NCI-H2081 treated with DMSO at 0.1 percent for 48 hours (cell line): Measurements from ENCODE around the gene SLC22A14.

Experiments
- DNase-seq: peaks from one replicate; lab custom pipeline; 2025; lab: John Stamatoyannopoulos, UW

SLC22A14 gene

GRCh38 chr3:38346587-38347410 lies 64.7 kb downstream of the SLC22A14 start, which contains the start of gene XYLB:
TSS of gene XYLB (plus strand) at chr3:38346785. CDS start at chr3:38346869, 84 bp downstream.
- no peak for DNase-seq

GRCh38 chr3:38347421-38348200 lies 65.5 kb downstream of the SLC22A14 start:
- DNase-seq = no peak

GRCh38 chr3:38348903-38349302 lies 66.8 kb downstream of the SLC22A14 start:
- DNase-seq = no peak

GRCh38 chr3:38349684-38350359 lies 67.7 kb downstream of the SLC22A14 start:
- DNase-seq = no peak

GRCh38 chr3:38353151-38353550 lies 71.1 kb downstream of the SLC22A14 start:
- no peak for DNase-seq

GRCh38 chr3:38354588-38355330 lies 72.7 kb downstream of the SLC22A14 start:
- no peak for DNase-seq

GRCh38 chr3:38359038-38359437 lies 76.9 kb downstream of the SLC22A14 start:
- DNase-seq = no peak

- DNase-seq = no peak
Measured at GRCh38 chr3:38360345-38360744, 78.3 kb downstream of the SLC22A14 start.

- no peak for DNase-seq
Measured at GRCh38 chr3:38361496-38361895, 79.4 kb downstream of the SLC22A14 start.

GRCh38 chr3:38362825-38363224 lies 80.7 kb downstream of the SLC22A14 start:
- no peak for DNase-seq

- no peak for DNase-seq
Measured at GRCh38 chr3:38364721-38365400, 82.8 kb downstream of the SLC22A14 start.

- no peak for DNase-seq
Measured at GRCh38 chr3:38365469-38366062, 83.5 kb downstream of the SLC22A14 start.

- no peak for DNase-seq
Measured at GRCh38 chr3:38366082-38366481, 84.0 kb downstream of the SLC22A14 start.

GRCh38 chr3:38367779-38368178 lies 85.7 kb downstream of the SLC22A14 start:
- DNase-seq = no peak
